GM18517 (cell line): ENCODE results near the gene CDPF1.
"Not testable (repeated sequence)": the region's sequence is repeated elsewhere in the genome, so short reads cannot be mapped to it uniquely, and the experiment has no call there.

Experiments used
- ATAC-seq: cut with Tn5 transposase; IDR thresholded peaks from one replicate; pipeline ENCODE4 v1.9.1; 2021; ENCODE audit warnings: mild to moderate bottlenecking, moderate library complexity; ENCODE audit not compliant: unreplicated experiment

CDPF1 gene

DNA sequence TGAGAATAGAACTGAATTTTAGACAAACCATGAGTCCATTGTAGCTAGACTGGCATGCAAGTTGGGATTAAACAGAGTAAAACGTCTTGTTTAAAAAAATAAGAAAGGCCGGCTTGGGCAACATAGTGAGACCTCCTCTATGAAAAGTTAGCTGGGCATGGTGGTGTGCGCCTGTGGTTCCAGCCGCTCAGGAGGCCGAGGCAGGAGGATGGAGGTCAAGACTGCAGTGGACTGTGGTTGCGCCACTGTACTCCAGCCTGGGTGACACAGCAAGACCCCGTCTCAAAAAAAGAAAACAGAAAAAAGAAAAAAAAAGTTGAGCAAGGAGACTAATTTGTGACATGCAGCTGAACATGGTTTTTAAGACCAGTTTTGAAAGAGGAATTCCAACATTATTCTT, 23.5 kb downstream of the CDPF1 start:
- no peak for ATAC-seq

DNA sequence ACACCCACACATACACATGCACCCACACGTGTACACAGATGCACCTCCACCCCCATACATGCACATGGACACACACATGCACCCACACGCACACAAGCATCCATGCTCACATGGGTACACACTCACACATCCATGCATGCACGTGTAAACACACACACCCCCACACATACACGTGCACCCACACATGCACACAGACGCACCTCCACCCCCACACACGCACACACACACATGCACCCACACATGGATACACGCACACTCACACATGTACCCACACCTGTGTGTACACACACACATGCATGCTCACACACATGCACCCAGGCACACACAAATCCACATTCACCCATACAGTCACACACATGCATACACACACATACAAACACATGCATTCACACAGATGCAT, 24.5 kb downstream of the CDPF1 start:
- no peak for ATAC-seq

DNA sequence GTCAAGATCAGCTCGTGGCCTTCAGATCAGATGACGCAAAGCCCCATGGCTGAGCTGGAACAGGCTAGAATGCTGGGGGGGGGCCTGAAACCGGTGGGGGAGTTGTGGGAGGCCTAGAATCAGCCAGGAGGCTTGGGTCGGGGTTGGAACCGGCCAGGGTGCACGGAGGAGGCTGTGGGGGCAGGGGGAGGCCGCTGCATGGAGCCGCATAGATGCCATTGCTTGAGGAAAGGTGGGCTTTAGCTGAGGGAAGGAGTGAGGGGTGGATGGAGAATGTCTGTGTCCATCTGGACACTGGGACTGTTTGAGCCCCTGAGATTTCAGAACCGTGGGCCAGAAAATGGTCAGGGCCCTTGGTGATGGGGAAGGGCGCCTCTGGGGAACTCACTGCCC, 25.2 kb downstream of the CDPF1 start:
- no peak for ATAC-seq

DNA sequence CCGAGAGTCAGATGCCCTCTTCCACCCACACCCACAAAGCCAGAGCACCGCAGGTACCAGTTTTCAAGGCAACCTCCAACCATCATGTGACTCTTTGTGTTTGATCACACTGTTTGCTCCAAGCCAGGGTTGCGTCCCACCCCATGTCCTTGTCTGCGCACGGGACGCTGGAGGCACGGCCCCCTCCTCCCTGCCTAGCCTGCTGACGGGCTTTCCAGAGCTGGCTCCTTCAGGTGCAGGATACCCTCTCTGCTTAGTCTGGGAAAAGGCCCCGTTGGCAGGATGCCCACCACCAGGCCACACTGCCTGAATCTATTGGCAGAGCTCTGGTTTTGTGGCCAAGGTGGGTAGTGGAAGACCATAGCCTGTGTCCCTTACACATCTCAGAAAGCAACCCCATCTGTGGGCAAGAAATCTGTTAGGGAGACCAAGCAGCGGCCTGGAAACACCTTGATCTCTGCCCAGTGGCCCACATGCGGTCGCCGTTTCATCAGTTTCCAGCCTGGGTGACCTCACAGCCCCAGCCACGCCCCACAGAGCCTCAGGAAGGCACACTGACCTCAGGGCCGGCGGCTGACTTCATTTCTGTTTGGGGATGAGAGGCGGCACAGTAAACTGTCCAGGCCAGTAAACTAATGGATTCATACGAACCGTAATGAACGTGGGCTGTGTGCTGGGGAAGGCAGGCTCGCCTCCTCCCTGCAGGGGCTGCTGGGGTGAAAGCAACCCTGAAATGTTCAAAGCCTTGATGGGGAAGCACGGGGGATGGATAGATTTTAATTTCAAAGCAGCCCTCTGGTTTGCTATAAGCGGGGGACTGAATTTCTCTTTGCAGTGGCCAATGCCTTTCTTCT, 25.8 kb downstream of the CDPF1 start:
- no peak for ATAC-seq

DNA sequence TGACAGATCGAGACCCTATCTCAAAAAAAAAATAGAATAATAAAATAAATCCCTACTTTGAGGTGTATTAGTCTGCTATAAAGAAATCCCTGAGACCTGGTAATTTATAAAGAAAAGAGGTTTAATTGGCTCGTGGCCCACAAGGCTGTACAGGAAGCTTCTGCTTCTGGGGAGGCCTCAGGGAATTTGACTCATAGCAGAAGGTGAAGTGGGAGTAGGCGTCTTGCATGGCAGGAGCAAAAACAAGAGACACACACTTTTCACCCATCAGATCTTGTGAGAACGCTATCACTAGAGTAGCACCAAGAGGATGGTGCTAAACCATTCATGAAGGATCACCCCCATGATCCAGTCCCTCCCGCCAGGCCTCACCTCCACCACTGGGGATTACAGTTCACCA, 29.2 kb downstream of the CDPF1 start:
- ATAC-seq, result no peak

DNA sequence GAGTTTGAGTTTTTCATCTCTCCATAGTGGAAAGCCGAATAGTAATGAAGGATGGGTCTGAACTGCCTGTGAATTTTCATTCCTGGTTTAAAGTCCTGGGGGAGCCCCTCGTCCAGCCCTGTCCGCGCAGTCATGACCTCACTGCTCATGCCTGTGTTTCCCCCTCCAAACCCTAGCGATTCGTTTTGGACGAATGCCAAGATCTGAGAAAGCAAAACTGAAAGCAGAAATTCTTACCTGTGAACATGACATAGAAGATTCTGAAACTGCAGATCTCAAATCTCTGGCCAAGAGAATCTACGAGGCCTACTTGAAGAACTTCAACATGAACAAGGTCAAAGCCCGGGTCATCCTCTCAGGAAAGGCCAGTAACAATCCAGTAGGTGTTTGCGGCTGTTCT, 30.5 kb downstream of the CDPF1 start:
- no peak for ATAC-seq

DNA sequence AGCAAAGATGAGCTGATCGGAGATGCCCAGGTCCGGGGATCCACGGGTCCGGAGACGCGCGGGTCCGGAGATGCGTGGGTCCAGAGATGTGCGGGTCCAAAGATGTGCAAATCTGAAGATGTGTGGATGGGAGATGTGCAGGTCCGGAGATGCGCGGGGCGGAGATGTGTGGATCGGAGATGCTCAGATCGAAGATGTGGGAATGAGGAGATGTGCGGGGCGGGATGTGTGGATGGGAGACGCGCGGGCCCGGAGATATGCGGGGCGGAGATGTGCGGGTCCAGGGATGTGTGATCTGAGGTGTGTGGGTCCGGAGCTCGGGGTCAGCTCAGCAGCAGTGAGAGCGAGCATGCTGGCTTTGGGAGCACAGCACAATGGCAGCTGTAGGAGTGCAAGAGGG, 35.5 kb downstream of the CDPF1 start:
- ATAC-seq, result no peak

DNA sequence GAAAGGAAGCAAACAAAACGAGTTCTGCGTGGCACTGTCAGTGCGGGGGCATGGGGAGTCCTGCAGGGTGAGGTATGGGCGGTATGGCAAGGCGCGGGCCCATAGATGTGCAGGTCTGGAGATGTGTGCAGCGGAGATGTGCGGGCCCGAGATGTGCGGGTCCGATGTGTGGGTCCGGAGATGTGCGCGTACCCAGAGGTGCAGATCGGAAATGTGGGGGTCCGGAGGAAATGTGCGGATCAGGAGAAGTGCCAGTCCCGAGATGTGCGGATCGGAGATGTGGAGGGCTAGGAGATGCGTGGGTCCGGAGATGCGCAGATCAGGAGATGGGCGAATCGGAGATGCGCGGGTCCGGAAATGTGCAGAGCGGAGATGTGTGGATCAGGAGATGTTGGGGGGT, 35.9 kb downstream of the CDPF1 start:
- no peak for ATAC-seq

DNA sequence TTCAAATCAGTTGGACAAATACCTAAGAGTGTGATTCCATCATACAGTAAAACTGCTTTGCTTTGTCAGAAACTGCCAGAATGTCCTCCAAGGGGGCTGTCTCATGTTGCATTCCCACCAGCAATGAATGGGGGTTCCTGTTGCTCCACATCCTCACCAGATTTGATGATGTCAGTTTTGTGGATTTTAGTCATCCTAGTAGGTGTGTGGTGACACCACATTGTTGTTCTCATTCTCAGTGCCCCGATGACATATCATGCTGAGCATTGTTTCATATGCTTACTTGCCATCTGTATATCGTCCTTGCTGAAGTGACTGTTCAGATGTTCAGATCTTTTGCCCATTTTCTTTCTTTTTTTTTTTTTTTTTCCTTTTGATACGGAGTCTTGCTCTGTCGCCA, 37.0 kb downstream of the CDPF1 start:
- no peak for ATAC-seq

DNA sequence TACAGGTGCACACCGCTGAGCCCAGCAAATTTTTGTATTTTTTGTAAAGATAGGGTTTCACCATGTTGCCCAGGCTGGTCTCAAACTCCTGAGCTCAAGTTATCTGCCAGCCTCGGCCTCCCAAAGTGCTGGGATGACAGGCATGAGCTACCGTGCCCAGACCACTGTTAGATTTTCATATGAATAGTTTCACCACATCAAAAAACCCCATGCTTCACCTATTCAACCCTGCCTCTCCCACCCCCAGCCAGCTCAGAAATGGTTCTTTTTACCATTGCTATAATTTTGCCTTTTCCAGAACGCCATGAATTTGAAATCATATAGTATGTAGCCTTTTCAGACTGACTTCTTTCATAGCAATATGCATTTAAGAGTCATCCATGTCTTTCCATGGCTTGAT, 37.9 kb downstream of the CDPF1 start:
- ATAC-seq, result no peak

DNA sequence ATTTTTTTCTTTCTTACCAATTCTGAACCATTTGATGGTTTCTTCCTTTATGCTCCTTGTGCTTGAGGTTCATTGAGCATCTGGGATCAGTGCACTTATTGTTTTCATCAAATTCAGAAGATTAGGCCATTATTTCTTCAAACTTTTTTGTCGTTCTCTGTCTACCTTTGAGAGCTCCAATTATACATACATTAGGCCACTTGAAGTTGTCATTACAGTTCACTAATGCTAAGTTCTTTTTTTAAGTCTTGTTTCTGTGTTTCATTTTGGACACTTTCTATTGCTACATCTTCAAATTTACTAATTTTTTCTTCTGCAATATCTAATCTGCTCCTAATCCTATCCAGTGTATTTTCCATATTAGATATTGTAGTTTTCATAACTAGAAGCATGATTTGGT, 40.8 kb downstream of the CDPF1 start:
- no peak for ATAC-seq

DNA sequence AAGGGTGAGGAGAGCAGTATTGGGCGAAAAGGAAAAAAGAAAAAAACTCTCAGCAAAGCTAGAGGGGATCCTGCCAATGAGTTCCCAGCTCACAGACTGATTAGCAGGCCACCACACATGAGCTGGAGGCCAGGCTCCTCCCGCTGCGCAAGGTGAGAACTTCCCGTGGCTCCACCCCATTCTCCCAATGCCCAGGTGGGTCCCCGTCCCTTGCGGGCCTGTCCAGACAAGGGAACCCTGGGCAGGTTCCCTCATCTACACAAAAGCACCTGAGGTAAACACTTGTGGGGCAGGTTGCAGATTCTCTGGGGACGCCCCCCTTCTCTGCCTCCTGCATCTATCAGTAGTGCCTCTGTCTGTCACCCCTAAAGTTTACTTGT, 46.5 kb downstream of the CDPF1 start:
- ATAC-seq, result no peak

DNA sequence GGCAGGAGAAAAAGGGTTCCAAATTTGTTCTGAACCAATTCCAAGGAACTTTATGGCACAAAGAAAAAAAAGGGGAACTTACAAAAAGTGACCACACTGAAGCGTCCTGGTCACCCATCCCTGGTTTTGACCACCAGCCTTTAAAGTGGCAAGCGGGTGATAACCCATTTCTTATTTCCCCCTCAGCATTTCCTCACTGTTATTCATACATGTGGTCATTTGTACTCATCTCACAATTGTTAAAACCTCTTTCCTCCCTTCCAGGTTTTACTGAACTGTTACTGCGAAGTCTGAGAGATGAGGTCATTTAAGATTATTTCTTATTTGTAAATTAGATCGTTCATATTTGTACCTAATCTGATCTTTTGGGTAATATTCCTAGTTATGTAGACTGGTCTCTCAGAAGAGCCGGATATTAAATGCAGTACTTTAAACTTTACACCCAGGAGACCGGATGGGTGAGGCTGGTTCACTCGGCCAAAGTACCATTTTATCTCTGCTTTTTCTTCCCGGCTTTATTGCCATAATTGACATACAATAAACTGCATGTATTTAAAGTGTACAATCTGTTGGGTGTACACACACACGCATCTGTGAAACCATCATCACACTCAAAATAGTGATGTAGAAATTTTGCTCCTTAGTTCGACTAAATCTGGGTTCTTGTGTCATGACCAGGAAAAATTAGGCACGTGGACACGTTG, 47.0 kb downstream of the CDPF1 start:
- ATAC-seq, result no peak

DNA sequence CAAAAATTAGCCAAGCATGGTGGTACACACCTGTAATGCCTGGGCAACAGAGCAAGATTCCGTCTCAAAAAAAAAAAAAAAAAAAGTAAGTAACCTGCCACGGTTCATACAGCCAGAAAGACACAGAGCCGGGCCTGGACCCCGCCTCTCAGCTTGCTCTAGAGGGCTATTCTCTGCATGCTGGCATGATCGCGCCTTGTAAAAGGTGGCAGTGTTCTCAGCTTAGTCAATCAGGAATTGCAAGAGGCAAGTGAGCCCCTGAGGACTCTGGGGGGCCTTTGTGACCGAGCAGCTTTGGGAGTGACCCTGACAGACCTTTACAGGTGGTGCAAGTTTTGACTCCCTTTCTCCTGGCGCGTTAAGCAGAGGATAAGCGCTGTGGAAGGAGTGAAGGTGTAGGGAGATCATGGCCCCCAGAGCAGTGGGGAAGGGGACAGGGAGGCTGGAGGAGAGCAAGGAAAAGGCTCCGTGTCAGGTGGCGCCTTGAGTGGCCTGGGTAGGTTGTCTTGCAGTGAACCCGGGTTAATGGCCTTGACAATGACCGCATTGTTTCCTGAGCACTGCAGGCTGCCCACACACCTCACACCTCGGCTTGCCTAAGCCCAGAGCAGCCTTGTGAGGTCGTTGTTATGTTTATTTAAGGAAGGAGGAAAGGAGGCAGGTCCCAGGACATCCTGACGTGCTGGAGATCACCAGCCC, 48.9 kb downstream of the CDPF1 start:
- ATAC-seq, result no peak

DNA sequence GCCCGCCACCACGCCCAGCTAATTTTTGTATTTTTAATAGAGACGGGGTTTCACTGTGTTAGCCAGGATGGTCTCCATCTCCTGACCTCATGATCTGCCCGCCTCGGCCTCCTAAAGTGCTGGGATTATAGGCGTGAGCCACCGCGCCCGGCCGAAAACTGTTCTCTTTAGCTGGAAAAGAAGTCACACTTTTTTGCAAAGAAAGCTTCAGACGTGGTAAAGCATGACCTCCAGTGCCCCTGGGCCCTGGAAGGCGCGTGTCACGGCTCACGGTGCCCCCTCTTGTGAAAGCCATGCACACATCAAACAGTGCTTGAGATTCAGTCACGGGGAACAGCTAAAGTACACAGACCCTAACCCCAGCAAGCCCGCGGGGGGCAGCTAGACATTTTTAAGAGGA, 51.3 kb downstream of the CDPF1 start:
- ATAC-seq, result not testable (repeated sequence)

DNA sequence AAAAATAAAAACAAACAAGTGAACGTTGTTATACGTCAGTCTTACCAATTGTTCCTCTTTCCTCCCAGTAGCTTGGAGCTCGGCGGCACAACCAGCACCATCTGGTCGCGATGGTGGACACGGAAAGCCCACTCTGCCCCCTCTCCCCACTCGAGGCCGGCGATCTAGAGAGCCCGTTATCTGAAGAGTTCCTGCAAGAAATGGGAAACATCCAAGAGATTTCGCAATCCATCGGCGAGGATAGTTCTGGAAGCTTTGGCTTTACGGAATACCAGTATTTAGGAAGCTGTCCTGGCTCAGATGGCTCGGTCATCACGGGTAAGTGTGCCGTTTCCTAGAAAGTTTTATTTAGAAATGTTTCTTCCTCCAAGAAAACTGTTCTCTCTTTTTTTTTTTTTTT, 51.8 kb downstream of the CDPF1 start:
- no peak for ATAC-seq

DNA sequence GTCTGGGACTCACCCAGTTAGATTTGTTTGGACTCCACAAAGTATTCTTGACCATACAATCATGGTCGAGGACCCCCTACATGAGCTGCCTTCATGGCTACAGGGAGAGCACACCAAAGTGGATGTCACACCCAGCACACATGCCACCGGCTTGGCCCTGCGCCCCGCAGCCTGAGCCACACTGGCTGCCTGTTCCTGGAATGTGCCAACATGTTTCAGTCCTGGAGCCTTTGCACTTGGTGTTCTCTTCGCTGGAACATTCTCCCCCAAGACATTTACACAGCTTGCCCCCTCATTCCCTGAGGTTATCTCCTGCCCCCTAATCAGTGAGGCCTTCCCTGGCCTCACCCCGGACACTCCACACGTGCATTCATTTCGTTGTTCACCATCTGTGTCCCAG, 53.8 kb downstream of the CDPF1 start:
- no peak for ATAC-seq

DNA sequence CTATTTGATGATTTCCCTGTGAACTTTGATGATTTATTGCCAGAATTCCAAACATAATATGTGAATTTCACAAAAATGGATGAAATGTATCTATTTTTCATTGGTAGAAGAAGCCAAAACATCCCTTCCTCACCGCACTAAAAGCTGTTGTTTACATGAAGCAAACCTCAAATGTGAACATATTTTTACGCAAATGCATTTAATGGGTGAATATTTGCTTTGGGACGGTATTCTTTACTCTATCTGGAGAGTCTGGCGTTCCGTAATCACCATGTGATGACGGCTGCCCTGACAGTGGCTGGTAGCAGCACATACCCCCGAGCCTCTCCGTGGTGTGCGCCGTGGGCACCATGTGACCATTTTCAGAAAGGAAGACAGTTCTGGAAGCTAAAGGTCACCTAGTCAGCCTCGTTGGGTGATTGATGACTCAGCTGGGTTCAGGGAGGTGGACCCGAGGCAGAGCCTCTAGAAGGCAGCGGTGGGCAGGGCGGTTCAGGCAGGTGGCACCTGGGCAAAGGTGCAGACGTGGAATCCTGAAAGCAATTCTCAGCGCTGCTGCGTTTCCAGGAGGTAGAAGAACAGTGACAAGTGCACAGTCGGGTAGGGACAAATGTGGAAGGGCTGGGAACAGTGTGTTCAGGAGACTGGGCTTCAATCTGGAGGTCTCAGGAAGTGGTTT, 54.5 kb downstream of the CDPF1 start:
- ATAC-seq, result no peak
